ENCODE measurements around the gene CELSR1.

GRCh38 chr22:46352691-46353386, 184.6 kb downstream of the CELSR1 start:
- TF ChIP-seq POLR2A (IDR thresholded peaks at IDR 0.05; ENCODE audit: borderline replicate concordance, extremely low read depth, insufficient read depth, insufficient read length) (no peak), EZH2phosphoT487 (IDR thresholded peaks at IDR 0.05; ENCODE audit: borderline replicate concordance) (no peak), CTCF (IDR thresholded peaks at IDR 0.05 in 2 of 3, conservative IDR thresholded peaks at IDR 0.05 in 1 of 3; ENCODE audit: borderline replicate concordance in 1 of 3, insufficient read depth in 1 of 3, low read depth in 2 of 3, low read length in 2 of 3) (no peak), SP1 (IDR thresholded peaks at IDR 0.05; ENCODE audit: low read depth) (no peak), ZBTB33 (IDR thresholded peaks at IDR 0.05; ENCODE audit: extremely low read depth, insufficient replicate concordance, low read length) (no peak), CEBPB (IDR thresholded peaks at IDR 0.05; ENCODE audit: low read depth) (no peak), JUND (IDR thresholded peaks at IDR 0.05) (peak; percentile 54), EZH2 (IDR thresholded peaks at IDR 0.05) (no peak), POLR2AphosphoS5 (IDR thresholded peaks at IDR 0.05; ENCODE audit: low read depth, low read length) (no peak), ZNF274 (IDR thresholded peaks at IDR 0.05; ENCODE audit: low read depth, low read length) (no peak)
- TF ChIP-seq, protein P1, sequence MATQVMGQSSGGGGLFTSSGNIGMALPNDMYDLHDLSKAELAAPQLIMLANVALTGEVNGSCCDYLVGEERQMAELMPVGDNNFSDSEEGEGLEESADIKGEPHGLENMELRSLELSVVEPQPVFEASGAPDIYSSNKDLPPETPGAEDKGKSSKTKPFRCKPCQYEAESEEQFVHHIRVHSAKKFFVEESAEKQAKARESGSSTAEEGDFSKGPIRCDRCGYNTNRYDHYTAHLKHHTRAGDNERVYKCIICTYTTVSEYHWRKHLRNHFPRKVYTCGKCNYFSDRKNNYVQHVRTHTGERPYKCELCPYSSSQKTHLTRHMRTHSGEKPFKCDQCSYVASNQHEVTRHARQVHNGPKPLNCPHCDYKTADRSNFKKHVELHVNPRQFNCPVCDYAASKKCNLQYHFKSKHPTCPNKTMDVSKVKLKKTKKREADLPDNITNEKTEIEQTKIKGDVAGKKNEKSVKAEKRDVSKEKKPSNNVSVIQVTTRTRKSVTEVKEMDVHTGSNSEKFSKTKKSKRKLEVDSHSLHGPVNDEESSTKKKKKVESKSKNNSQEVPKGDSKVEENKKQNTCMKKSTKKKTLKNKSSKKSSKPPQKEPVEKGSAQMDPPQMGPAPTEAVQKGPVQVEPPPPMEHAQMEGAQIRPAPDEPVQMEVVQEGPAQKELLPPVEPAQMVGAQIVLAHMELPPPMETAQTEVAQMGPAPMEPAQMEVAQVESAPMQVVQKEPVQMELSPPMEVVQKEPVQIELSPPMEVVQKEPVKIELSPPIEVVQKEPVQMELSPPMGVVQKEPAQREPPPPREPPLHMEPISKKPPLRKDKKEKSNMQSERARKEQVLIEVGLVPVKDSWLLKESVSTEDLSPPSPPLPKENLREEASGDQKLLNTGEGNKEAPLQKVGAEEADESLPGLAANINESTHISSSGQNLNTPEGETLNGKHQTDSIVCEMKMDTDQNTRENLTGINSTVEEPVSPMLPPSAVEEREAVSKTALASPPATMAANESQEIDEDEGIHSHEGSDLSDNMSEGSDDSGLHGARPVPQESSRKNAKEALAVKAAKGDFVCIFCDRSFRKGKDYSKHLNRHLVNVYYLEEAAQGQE (IDR thresholded peaks at IDR 0.05; ENCODE audit: low read depth), result no peak
- TF ChIP-seq, protein P2, sequence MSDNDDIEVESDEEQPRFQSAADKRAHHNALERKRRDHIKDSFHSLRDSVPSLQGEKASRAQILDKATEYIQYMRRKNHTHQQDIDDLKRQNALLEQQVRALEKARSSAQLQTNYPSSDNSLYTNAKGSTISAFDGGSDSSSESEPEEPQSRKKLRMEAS (IDR thresholded peaks at IDR 0.05), result peak; percentile 89
